ENCODE results near the gene WNT4.

GRCh38 chr1:22074803-22075202 is 68.1 kb downstream of the WNT4 start:
- no peak for TF ChIP-seq EZH2phosphoT487 (IDR thresholded peaks at IDR 0.05)
- TF ChIP-seq CTCF (IDR thresholded peaks at IDR 0.05): no peak

Measured in neural progenitor cell (in vitro differentiated cells).